OCI-LY1 (cell line): ENCODE measurements around the gene NSUN2.

Experiments used
- H2AFZ ChIP-seq: fragments of 200-600 bp; sonication (generic), shearing (Covaris generic); 2 replicates; pipeline ENCODE4 v1.6.0; 2014; ENCODE audit warnings: antibody characterized with exemption, mild to moderate bottlenecking, low read length
- H3F3A ChIP-seq: fragments of 200-600 bp; sonication (generic), shearing (Covaris generic); 2 replicates; pipeline ENCODE4 v1.6.0; 2014; ENCODE audit warnings: mild to moderate bottlenecking, antibody characterized with exemption, low read length, moderate library complexity; ENCODE audit not compliant: insufficient read depth
- H3K27ac ChIP-seq: fragments of 200-600 bp; sonication (generic); 2 replicates; pipeline ENCODE4 v1.5.1; 2014; ENCODE audit warnings: low read length, mixed run types, mild to moderate bottlenecking, low read depth; ENCODE audit not compliant: poor library complexity, severe bottlenecking
- H3K27me3 ChIP-seq: fragments of 200-600 bp; sonication (generic); 2 replicates; pipeline ENCODE4 v1.6.0; 2014; ENCODE audit warnings: antibody characterized with exemption, mild to moderate bottlenecking, low read length, moderate library complexity; ENCODE audit not compliant: insufficient read depth
- H3K36me3 ChIP-seq: fragments of 200-600 bp; sonication (generic); 2 replicates; pipeline ENCODE4 v1.6.1; 2014; ENCODE audit warnings: mild to moderate bottlenecking, antibody characterized with exemption, low read length, moderate library complexity, mixed read lengths; ENCODE audit not compliant: insufficient read depth
- H3K4me1 ChIP-seq: fragments of 200-600 bp; sonication (generic); 2 replicates; pipeline ENCODE4 v1.5.1; 2014; ENCODE audit warnings: mild to moderate bottlenecking, low read length, moderate library complexity; ENCODE audit not compliant: insufficient read depth, severe bottlenecking
- H3K4me2 ChIP-seq: fragments of 200-600 bp; sonication (generic), shearing (Covaris generic); 2 replicates; pipeline ENCODE4 v1.6.1; 2014; ENCODE audit warnings: low read length
- H3K4me3 ChIP-seq: fragments of 200-600 bp; sonication (generic); 2 replicates; pipeline ENCODE4 v1.5.1; 2014; ENCODE audit warnings: low read length, low read depth, mild to moderate bottlenecking, mixed read lengths; ENCODE audit not compliant: poor library complexity, severe bottlenecking
- H3K79me2 ChIP-seq: fragments of 200-600 bp; shearing (Covaris generic); 2 replicates; pipeline ENCODE4 v1.6.1; 2016; ENCODE audit warnings: mixed run types, low read length, mixed read lengths; ENCODE audit not compliant: insufficient read depth
- H3K9ac ChIP-seq: fragments of 200-600 bp; sonication (generic), shearing (Covaris generic); 2 replicates; pipeline ENCODE4 v1.6.1; 2014; ENCODE audit warnings: mild to moderate bottlenecking, low read length, mixed read lengths
- H3K9me2 ChIP-seq: fragments of 200-600 bp; sonication (generic), shearing (Covaris generic); 2 replicates; pipeline ENCODE4 v1.6.1; 2014; ENCODE audit warnings: low read depth, mild to moderate bottlenecking, low read length, mixed read lengths
- H3K9me3 ChIP-seq: fragments of 200-600 bp; shearing (Covaris generic); 2 replicates; pipeline ENCODE4 v1.6.1; 2014; ENCODE audit warnings: low read length, mixed read lengths
- H4K20me1 ChIP-seq: fragments of 200-600 bp; sonication (generic), shearing (Covaris generic); 2 replicates; pipeline ENCODE4 v1.6.0; 2016; ENCODE audit warnings: mild to moderate bottlenecking, low read length; ENCODE audit not compliant: insufficient read depth
- CTCF ChIP-seq: fragments of 200-600 bp; sonication (generic), shearing (Covaris generic); IDR thresholded peaks from 2 replicates; pipeline ENCODE4 v1.5.1; 2017; ENCODE audit warnings: mild to moderate bottlenecking, antibody characterized with exemption, low read length, moderate library complexity, mixed read lengths
- EZH2 ChIP-seq: fragments of 200-600 bp; sonication (generic), shearing (Covaris generic); IDR thresholded peaks from 2 replicates; pipeline ENCODE4 v1.8.0; 2017; ENCODE audit warnings: borderline replicate concordance, mixed run types, mild to moderate bottlenecking, antibody characterized with exemption, low read length, moderate library complexity, mixed read lengths

The NSUN2 gene

DNA sequence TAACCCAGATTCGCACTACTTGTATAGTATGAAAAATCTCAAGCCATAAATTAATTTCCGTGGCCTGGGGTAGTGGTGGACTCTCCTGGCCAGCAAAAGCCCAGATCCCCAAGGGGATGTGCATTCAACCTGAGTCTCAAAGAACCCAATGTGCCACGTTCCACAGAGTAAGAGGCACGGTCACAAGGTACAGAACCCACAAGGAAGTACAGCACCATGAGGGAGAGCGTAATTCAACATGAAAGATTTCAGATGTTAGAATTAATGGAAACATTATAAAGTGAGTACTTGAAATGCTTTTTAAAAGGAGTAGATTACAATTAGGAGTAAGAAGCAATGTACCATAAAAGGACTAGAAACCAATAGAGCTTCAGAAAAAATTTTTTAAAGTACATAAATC is 23.8 kb upstream of the NSUN2 start:
- Histone ChIP-seq H3K27me3 (no peaks in the 10 kb centered on the region), H3K9me2 (no peaks in the 10 kb centered on the region), H3K4me2 (no peak overlapping the region), H3K4me1 (peaks cover 48% of the 10 kb centered on the region), H3K27ac (no peak overlapping the region), H3F3A (no peaks in the 10 kb centered on the region; the same call in 1 of the 2 replicates), H3K9me3 (peaks cover 8% of the 10 kb centered on the region; the same call in 1 of the 2 replicates), H4K20me1 (no peaks in the 10 kb centered on the region), H3K9ac (no peak overlapping the region), H3K36me3 (peaks cover 48% of the 10 kb centered on the region), H2AFZ (no peak overlapping the region), H3K79me2 (no peaks in the 10 kb centered on the region), H3K4me3 (no peak overlapping the region)
- TF ChIP-seq CTCF (no peak), EZH2 (no peak)

DNA sequence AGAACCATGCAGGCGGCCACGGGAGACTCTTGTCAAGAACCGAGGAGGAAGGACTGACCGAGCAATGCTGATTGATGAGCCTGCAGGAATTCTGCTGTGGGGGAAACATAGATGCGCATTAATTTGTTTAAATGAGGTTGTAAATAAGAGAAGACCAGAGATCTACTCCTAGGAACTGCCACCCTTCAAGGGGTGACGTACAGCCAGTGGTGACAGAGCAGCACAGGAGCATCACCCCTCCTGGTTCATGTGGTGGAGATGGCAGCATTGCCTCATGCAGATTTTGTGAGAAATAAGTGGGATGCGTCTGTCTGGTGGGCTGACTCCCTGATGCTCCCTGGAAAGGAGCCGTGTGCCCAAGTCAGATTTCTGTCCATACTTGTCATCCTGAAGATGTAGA is 22.6 kb upstream of the NSUN2 start:
- Histone ChIP-seq H3K27ac (no peak overlapping the region), H3K4me2 (no peak overlapping the region), H2AFZ (no peak overlapping the region), H3K9me2 (no peaks in the 10 kb centered on the region), H3K9me3 (peaks cover 8% of the 10 kb centered on the region; the same call in 1 of the 2 replicates), H3K4me3 (no peak overlapping the region), H3K9ac (no peak overlapping the region), H3K4me1 (peaks cover 45% of the 10 kb centered on the region), H3K36me3 (peaks cover 48% of the 10 kb centered on the region), H3K27me3 (no peaks in the 10 kb centered on the region), H3F3A (no peaks in the 10 kb centered on the region; the same call in 1 of the 2 replicates), H3K79me2 (no peaks in the 10 kb centered on the region), H4K20me1 (no peaks in the 10 kb centered on the region)
- TF ChIP-seq EZH2 (no peak), CTCF (no peak)

- H3K9ac ChIP-seq, result no peak overlapping the region
- peaks cover 13% of the 10 kb centered on the region for H3K9me3 ChIP-seq
- H3K79me2 ChIP-seq, result no peaks in the 10 kb centered on the region
- H4K20me1 ChIP-seq, result no peaks in the 10 kb centered on the region
- peaks cover 46% of the 10 kb centered on the region for H3K36me3 ChIP-seq
- TF ChIP-seq EZH2, result no peak
- TF ChIP-seq CTCF, result no peak
- H3K9me2 ChIP-seq, result no peaks in the 10 kb centered on the region
- peaks cover 31% of the 10 kb centered on the region for H3K4me1 ChIP-seq
- H3K4me3 ChIP-seq, result peak overlapping the region; percentile 18
- H2AFZ ChIP-seq, result no peak overlapping the region
- no peaks in the 10 kb centered on the region; the same call in 1 of the 2 replicates for H3F3A ChIP-seq
- peak overlapping the region; percentile 79 for H3K27ac ChIP-seq
- H3K27me3 ChIP-seq, result no peaks in the 10 kb centered on the region
- peak overlapping the region; percentile 36; the same call in 1 of the 2 replicates for H3K4me2 ChIP-seq
Measured at GRCh38 chr5:6652025-6652424, 19.2 kb upstream of the NSUN2 start.
